Lung (tissue), 12 donors: Measurements from ENCODE around the gene SASH1. TPM values are rescaled to one million over a fixed set of nuclear protein-coding genes. Genes with fewer than 3 reads are reported as not detected.

Experiments used
- ATAC-seq: fragments of 200-7000 bp; cut with Tn5 transposase; one replicate; pipeline ENCODE4 v1.9.1; 2020; ENCODE audit warnings: moderate number of reproducible peaks; ENCODE audit not compliant: insufficient read depth, low FRiP score
- DNase-seq, 3 donors: peaks; one replicate each; pipeline ENCODE4 v3.0.0-alpha.2; 2013 to 2017
- H3K27ac ChIP-seq, 2 donors: one replicate each; pipeline ENCODE4 v1.5.1; 2013; ENCODE audit warnings: mild to moderate bottlenecking in 2 of 2, moderate library complexity in 2 of 2, control low read depth in 1 of 2, inconsistent platforms in 1 of 2, low read depth in 1 of 2, low read length in 1 of 2
- H3K27me3 ChIP-seq, 3 donors: one replicate each; pipeline ENCODE4 v1.5.1; 2013; ENCODE audit warnings: low read length in 2 of 3; ENCODE audit not compliant: control insufficient read depth in 3 of 3, insufficient read depth in 3 of 3
- H3K36me3 ChIP-seq, 4 donors: one replicate each; pipeline ENCODE4 v1.5.1; 2013; ENCODE audit warnings: low read length in 4 of 4, mild to moderate bottlenecking in 1 of 4, moderate library complexity in 1 of 4; ENCODE audit not compliant: control insufficient read depth in 4 of 4, insufficient read depth in 4 of 4
- H3K4me1 ChIP-seq, 5 donors: one replicate each; pipeline ENCODE4 v1.5.1; 2013; ENCODE audit warnings: low read length in 5 of 5, mild to moderate bottlenecking in 2 of 5, moderate library complexity in 1 of 5; ENCODE audit not compliant: control insufficient read depth in 5 of 5, insufficient read depth in 5 of 5
- H3K4me3 ChIP-seq: one replicate; pipeline ENCODE4 v1.5.1; 2013; ENCODE audit warnings: mild to moderate bottlenecking, control low read depth, moderate library complexity
- H3K9ac ChIP-seq, 2 donors: one replicate each; pipeline ENCODE4 v1.5.1; 2013; ENCODE audit warnings: low read length in 2 of 2, control low read depth in 1 of 2; ENCODE audit not compliant: insufficient read depth in 1 of 2
- H3K9me3 ChIP-seq, 4 donors: one replicate each; pipeline ENCODE4 v1.5.1; 2013; ENCODE audit warnings: low read length in 3 of 4, mild to moderate bottlenecking in 1 of 4, moderate library complexity in 1 of 4; ENCODE audit not compliant: control insufficient read depth in 4 of 4, insufficient read depth in 3 of 4
- CTCF ChIP-seq: IDR thresholded peaks from 2 replicates; pipeline ENCODE4 v1.5.1; 2012; ENCODE audit warnings: mild to moderate bottlenecking; ENCODE audit errors: control extremely low read depth, extremely low read depth
- WGBS, 2 donors: extraction: QIAGEN DNeasy Blood & Tissue Kit; methylation state at CpG; one replicate each; pipeline ENCODE4 v1.1.7; 2013; 5-methylcytosine and 5-hydroxymethylcytosine counted together
- polyA plus RNA-seq, 2 donors: library from polyadenylated mRNA; stranded (reverse); fragments of 200-250 nt; gene quantifications; one replicate each; pipeline ENCODE4 v1.2.1, GENCODE V29; 2013
- total RNA-seq, 2 donors: library from RNA; depleted of rRNA in 1 of 2; stranded (reverse); fragments of >200 nt in 1 of 2; gene quantifications; one replicate each; pipeline ENCODE4 v1.2.1, GENCODE V29; 2014 to 2021
- donor health status: control.
- donor health status: control.
- donor health status: Bipolar disorder and iron deficiency.
- donor health status: healthy.
- donor health status: DM: yes; HTN: yes; CAD: no.

The SASH1 gene
- total and polyA plus RNA-seq, 4 donors = 18.8 to 114 (median 42.2) TPM

DNA sequence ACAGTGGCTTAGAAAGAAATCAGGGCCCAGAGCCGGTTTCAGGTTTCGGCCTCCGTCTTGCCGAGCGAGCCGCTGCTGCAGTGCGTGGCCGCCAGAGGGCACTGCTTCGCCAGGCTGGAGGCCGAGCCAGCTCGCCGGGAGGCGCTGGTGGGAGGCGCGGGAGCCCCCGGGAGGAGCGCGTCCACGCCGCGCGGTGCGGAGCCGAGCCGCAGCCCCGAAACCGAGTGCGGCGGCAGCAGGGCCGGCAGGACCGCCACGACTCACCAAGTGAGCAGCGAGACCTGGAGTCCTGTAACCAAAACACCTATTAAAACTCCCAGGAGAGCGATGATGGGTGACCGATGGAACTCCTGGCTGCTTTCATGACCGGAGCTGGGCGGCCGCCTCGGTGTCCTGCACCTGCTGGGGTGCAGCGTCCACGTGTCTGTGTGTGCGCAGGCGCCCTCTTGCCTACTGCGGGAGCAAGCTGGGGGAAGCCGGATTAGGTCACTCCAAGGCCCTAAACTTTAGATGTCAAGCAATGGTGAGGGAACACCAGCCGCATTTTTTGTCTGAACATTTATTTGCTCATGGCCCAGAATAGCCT, 217.3 kb downstream of the SASH1 start:
- Histone ChIP-seq H3K27me3 (no peaks in the 10 kb centered on the region), H3K4me3 (peak overlapping the region; percentile 26), H3K27ac (no peak overlapping the region), H3K4me1 (peaks cover 0 to 4% (median 0%) of the 10 kb centered on the region in 5 donors), H3K9me3 (no peaks in the 10 kb centered on the region), H3K9ac (peak overlapping the region in 1 of 2 donors; percentile 33), H3K36me3 (no peaks in the 10 kb centered on the region)
- DNase-seq = peak; percentile 80 to 90 (median 87)
- ATAC-seq = peak; percentile 96
- WGBS, 2 donors = 5 to 6% methylated on average over 46 of the region's 46 CpGs
- peak; percentile 92 for TF ChIP-seq CTCF

GRCh38 chr6:148561629-148562028, 219.0 kb downstream of the SASH1 start:
- peaks cover 0 to 2% (median 0%) of the 10 kb centered on the region in 4 donors for H3K9me3 ChIP-seq
- TF ChIP-seq CTCF = no peak
- H3K27ac ChIP-seq = no peak overlapping the region
- no peak for DNase-seq
- no peak for ATAC-seq
- H3K4me1 ChIP-seq = peaks cover 0 to 4% (median 0%) of the 10 kb centered on the region in 5 donors
- WGBS, 2 donors = 96% methylated on average over 6 of the region's 6 CpGs
- H3K27me3 ChIP-seq = peaks cover 0 to 4% (median 0%) of the 10 kb centered on the region in 3 donors
- H3K4me3 ChIP-seq = no peak overlapping the region
- H3K9ac ChIP-seq = no peak overlapping the region
- H3K36me3 ChIP-seq = no peaks in the 10 kb centered on the region

- Histone ChIP-seq H3K9ac (no peak overlapping the region), H3K9me3 (peaks cover 0 to 2% (median 0%) of the 10 kb centered on the region in 4 donors), H3K36me3 (no peaks in the 10 kb centered on the region), H3K27me3 (peaks cover 0 to 4% (median 0%) of the 10 kb centered on the region in 3 donors), H3K4me1 (peaks cover 0 to 4% (median 0%) of the 10 kb centered on the region in 5 donors), H3K27ac (no peak overlapping the region), H3K4me3 (no peak overlapping the region)
- no peak for DNase-seq
- 91% methylated on average over 5 of the region's 5 CpGs for WGBS, 2 donors
- no peak for ATAC-seq
- TF ChIP-seq CTCF = no peak
These were observed 220.4 kb downstream of the SASH1 start for GRCh38 chr6:148563066-148563465.
